ENCODE results near the gene ADAM22. TPM values are rescaled to one million over a fixed set of nuclear protein-coding genes. Genes with fewer than 3 reads are reported as not detected.
"Not testable (repeated sequence)": the region's sequence is repeated elsewhere in the genome, so short reads cannot be mapped to it uniquely, and the experiment has no call there.

Gene ADAM22
- total RNA-seq, 1 donor from 2014 or later: 1.6 TPM

GRCh38 chr7:88150033-88150432 is 216.0 kb downstream of the ADAM22 start:
- H3K4me1 Mint-ChIP-seq (ENCODE audit: low read depth): peaks cover 3% of the 10 kb centered on the region
- H3K36me3 Mint-ChIP-seq (ENCODE audit: low read depth): no peaks in the 10 kb centered on the region
- DNase-seq (ENCODE audit: low spot score): no peak
- no peak for TF ChIP-seq CTCF (IDR thresholded peaks at IDR 0.05)
- no peaks in the 10 kb centered on the region for H3K9me3 Mint-ChIP-seq (ENCODE audit: low read depth)
- no peak overlapping the region for H3K4me3 Mint-ChIP-seq (ENCODE audit: unreplicated experiment)
- no peak overlapping the region for H3K27ac Mint-ChIP-seq (ENCODE audit: unreplicated experiment)
- H3K27me3 Mint-ChIP-seq (ENCODE audit: low read depth): no peaks in the 10 kb centered on the region

- H3K27me3 Mint-ChIP-seq (ENCODE audit: low read depth): no peaks in the 10 kb centered on the region
- H3K4me1 Mint-ChIP-seq (ENCODE audit: low read depth): peaks cover 3% of the 10 kb centered on the region
- no peaks in the 10 kb centered on the region for H3K9me3 Mint-ChIP-seq (ENCODE audit: low read depth)
- DNase-seq (ENCODE audit: low spot score): no peak
- H3K4me3 Mint-ChIP-seq (ENCODE audit: unreplicated experiment): no peak overlapping the region
- no peaks in the 10 kb centered on the region for H3K36me3 Mint-ChIP-seq (ENCODE audit: low read depth)
- no peak overlapping the region for H3K27ac Mint-ChIP-seq (ENCODE audit: unreplicated experiment)
- no peak for TF ChIP-seq CTCF (IDR thresholded peaks at IDR 0.05)
These were observed 217.2 kb downstream of the ADAM22 start for GRCh38 chr7:88151119-88151790.

GRCh38 chr7:88153378-88153777 is 219.3 kb downstream of the ADAM22 start:
- no peak overlapping the region for H3K4me3 Mint-ChIP-seq (ENCODE audit: unreplicated experiment)
- no peak overlapping the region for H3K27ac Mint-ChIP-seq (ENCODE audit: unreplicated experiment)
- peaks cover 11% of the 10 kb centered on the region for H3K9me3 Mint-ChIP-seq (ENCODE audit: low read depth)
- H3K4me1 Mint-ChIP-seq (ENCODE audit: low read depth): peaks cover under 1% of the 10 kb centered on the region
- no peak for DNase-seq (ENCODE audit: low spot score)
- H3K27me3 Mint-ChIP-seq (ENCODE audit: low read depth): no peaks in the 10 kb centered on the region
- no peak for TF ChIP-seq CTCF (IDR thresholded peaks at IDR 0.05)
- peaks cover 3% of the 10 kb centered on the region for H3K36me3 Mint-ChIP-seq (ENCODE audit: low read depth)

- H3K4me1 Mint-ChIP-seq (ENCODE audit: low read depth): no peaks in the 10 kb centered on the region
- TF ChIP-seq CTCF (IDR thresholded peaks at IDR 0.05): no peak
- no peaks in the 10 kb centered on the region for H3K27me3 Mint-ChIP-seq (ENCODE audit: low read depth)
- DNase-seq (ENCODE audit: low spot score): no peak
- no peak overlapping the region for H3K4me3 Mint-ChIP-seq (ENCODE audit: unreplicated experiment)
- peaks cover 28% of the 10 kb centered on the region for H3K9me3 Mint-ChIP-seq (ENCODE audit: low read depth)
- peaks cover 3% of the 10 kb centered on the region for H3K36me3 Mint-ChIP-seq (ENCODE audit: low read depth)
- H3K27ac Mint-ChIP-seq (ENCODE audit: unreplicated experiment): no peak overlapping the region
These were observed 221.7 kb downstream of the ADAM22 start for GRCh38 chr7:88155756-88156155.

- Mint-ChIP-seq H3K4me3 (ENCODE audit: unreplicated experiment) (no peak overlapping the region), H3K9me3 (ENCODE audit: low read depth) (peaks cover 31% of the 10 kb centered on the region), H3K4me1 (ENCODE audit: low read depth) (no peaks in the 10 kb centered on the region), H3K27me3 (ENCODE audit: low read depth) (no peaks in the 10 kb centered on the region), H3K36me3 (ENCODE audit: low read depth) (peaks cover 4% of the 10 kb centered on the region), H3K27ac (ENCODE audit: unreplicated experiment) (no peak overlapping the region)
- no peak for TF ChIP-seq CTCF (IDR thresholded peaks at IDR 0.05)
- DNase-seq (ENCODE audit: low spot score): no peak
These were observed 222.3 kb downstream of the ADAM22 start for GRCh38 chr7:88156356-88156755.

GRCh38 chr7:88159741-88160140 is 225.7 kb downstream of the ADAM22 start:
- not testable (repeated sequence) for H3K27me3 Mint-ChIP-seq (ENCODE audit: low read depth); H3K4me3 Mint-ChIP-seq (ENCODE audit: unreplicated experiment); DNase-seq (ENCODE audit: low spot score); H3K4me1 Mint-ChIP-seq (ENCODE audit: low read depth); H3K27ac Mint-ChIP-seq (ENCODE audit: unreplicated experiment); H3K36me3 Mint-ChIP-seq (ENCODE audit: low read depth)
- peaks cover 37% of the 10 kb centered on the region for H3K9me3 Mint-ChIP-seq (ENCODE audit: low read depth)
